Stomach (tissue), 9 donors: Measurements from ENCODE around the gene CAMSAP2. TPM values are rescaled to one million over a fixed set of nuclear protein-coding genes. Genes with fewer than 3 reads are reported as not detected.

Experiments
- DNase-seq, 2 donors: peaks; one replicate each; pipeline versions ENCODE4 v3.0.0 to v3.0.0-alpha.2; 2013 to 2019
- H3K27ac ChIP-seq, 5 donors: fragments of 200-600 bp in 4 of 5; sonication (generic) in 4 of 5; one replicate each; pipeline ENCODE4 v1.5.1; 2013 to 2019; ENCODE audit warnings: mild to moderate bottlenecking in 1 of 5, moderate library complexity in 1 of 5
- H3K27me3 ChIP-seq, 3 donors: fragments of 200-600 bp; sonication (generic); one replicate each; pipeline ENCODE4 v1.5.1; 2017 to 2019; ENCODE audit warnings: mixed run types in 1 of 3
- H3K36me3 ChIP-seq, 4 donors: fragments of 200-600 bp; sonication (generic); 1 replicate in 3 of 4; 2 replicates in 1 of 4; pipeline ENCODE4 v1.5.1; 2016 to 2019
- H3K4me1 ChIP-seq, 4 donors: fragments of 200-600 bp; sonication (generic); one replicate each; pipeline ENCODE4 v1.5.1; 2016 to 2019
- H3K4me3 ChIP-seq, 4 donors: fragments of 200-600 bp; sonication (generic) in 3 of 4; one replicate each; pipeline ENCODE4 v1.5.1; 2016 to 2019; ENCODE audit warnings: mild to moderate bottlenecking in 1 of 4
- H3K9me3 ChIP-seq, 4 donors: fragments of 200-600 bp; sonication (generic); one replicate each; pipeline ENCODE4 v1.5.1; 2016 to 2019
- EP300 ChIP-seq: sonication (generic); formaldehyde crosslinking; IDR thresholded peaks from one replicate; pipeline ENCODE4 v1.6.1; 2017; ENCODE audit warnings: antibody characterized with exemption
- POLR2A ChIP-seq, 4 donors: fragments of 450-650 bp; IDR thresholded peaks; one replicate each; pipeline ENCODE4 v1.6.1; 2016; ENCODE audit warnings: antibody characterized with exemption in 4 of 4, control low read depth in 2 of 4, mild to moderate bottlenecking in 1 of 4, moderate library complexity in 1 of 4
- POLR2AphosphoS5 ChIP-seq, 3 donors: sonication (generic); formaldehyde crosslinking; IDR thresholded peaks; one replicate each; pipeline ENCODE4 v1.6.1; 2016; ENCODE audit warnings: antibody characterized with exemption in 3 of 3
- WGBS, 5 donors: extraction: QIAGEN DNeasy Blood & Tissue Kit in 3 of 5; methylation state at CpG; one replicate each; pipeline versions ENCODE4 v1.1.5 to v1.1.7; 2013 to 2018; 5-methylcytosine and 5-hydroxymethylcytosine counted together
- intact Hi-C: fragments of 100-400 bp; cut with DNase I; formaldehyde crosslinking; loops from one replicate; pipeline ENCODE4 v1.15.1; 2023; ENCODE audit warnings: low total_unique reads
- polyA plus RNA-seq, 3 donors: library from polyadenylated mRNA; stranded (reverse); fragments of 200-250 nt; gene quantifications; one replicate each; pipeline ENCODE4 v1.2.3, GENCODE V29; 2013
- total RNA-seq, 5 donors: library from RNA; depleted of rRNA; stranded (reverse); fragments of >200 nt; gene quantifications; one replicate each; pipeline versions ENCODE4 v1.1.0 to v1.2.3, GENCODE V29; 2014 to 2016
- TF ChIP-seq, protein P1 (sequence below), 7 experiments: fragments of 450-650 bp in 4 of 7; fragments of 200-600 bp in 3 of 7; sonication (generic) in 3 of 7; IDR thresholded peaks; one replicate each; pipeline ENCODE4 v1.5.1; 2016 to 2019; ENCODE audit warnings: antibody characterized with exemption in 7 of 7, control low read depth in 2 of 7, mild to moderate bottlenecking in 1 of 7
- donor health status: healthy with polysubstance abuse.
- donor health status: Bipolar disorder and iron deficiency.
- donor health status: healthy.

CAMSAP2 gene
- total and polyA plus RNA-seq, 8 donors: 4.5 to 35.4 (median 7.5) TPM

DNA sequence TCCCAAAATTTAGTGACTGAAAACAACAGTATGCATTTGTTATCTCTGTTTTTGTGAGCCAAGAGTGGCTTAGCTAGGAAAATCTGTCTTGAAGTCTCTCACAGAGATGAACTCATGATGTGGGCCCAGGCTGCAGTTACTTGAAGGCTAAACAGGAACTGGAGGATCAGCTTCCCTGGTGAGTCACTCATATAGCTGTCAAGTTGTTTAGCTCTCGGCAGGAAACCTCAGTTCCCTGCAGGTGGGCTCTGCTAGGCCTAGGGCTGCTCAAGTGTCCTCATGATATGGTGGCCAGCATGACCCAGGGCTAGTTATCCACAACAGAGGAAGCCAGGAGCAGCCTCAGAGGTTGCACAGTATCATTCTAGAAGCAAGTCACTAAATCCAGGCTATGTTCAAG is 38.8 kb upstream of the CAMSAP2 start:
- intact Hi-C loops: no loop called here
- TF ChIP-seq EP300: no peak
- TF ChIP-seq POLR2A (IDR thresholded peaks at IDR 0.05): no peak
- TF ChIP-seq, protein P1, sequence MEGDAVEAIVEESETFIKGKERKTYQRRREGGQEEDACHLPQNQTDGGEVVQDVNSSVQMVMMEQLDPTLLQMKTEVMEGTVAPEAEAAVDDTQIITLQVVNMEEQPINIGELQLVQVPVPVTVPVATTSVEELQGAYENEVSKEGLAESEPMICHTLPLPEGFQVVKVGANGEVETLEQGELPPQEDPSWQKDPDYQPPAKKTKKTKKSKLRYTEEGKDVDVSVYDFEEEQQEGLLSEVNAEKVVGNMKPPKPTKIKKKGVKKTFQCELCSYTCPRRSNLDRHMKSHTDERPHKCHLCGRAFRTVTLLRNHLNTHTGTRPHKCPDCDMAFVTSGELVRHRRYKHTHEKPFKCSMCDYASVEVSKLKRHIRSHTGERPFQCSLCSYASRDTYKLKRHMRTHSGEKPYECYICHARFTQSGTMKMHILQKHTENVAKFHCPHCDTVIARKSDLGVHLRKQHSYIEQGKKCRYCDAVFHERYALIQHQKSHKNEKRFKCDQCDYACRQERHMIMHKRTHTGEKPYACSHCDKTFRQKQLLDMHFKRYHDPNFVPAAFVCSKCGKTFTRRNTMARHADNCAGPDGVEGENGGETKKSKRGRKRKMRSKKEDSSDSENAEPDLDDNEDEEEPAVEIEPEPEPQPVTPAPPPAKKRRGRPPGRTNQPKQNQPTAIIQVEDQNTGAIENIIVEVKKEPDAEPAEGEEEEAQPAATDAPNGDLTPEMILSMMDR (IDR thresholded peaks at IDR 0.05): no peak
- no peak for TF ChIP-seq POLR2AphosphoS5 (IDR thresholded peaks at IDR 0.05)
- H3K9me3 ChIP-seq: no peaks in the 10 kb centered on the region
- H3K4me1 ChIP-seq: no peaks in the 10 kb centered on the region
- H3K27me3 ChIP-seq: no peaks in the 10 kb centered on the region
- H3K27ac ChIP-seq: no peak overlapping the region
- H3K4me3 ChIP-seq: no peak overlapping the region
- H3K36me3 ChIP-seq: no peaks in the 10 kb centered on the region
- 55 to 71% (median 66%) methylated on average over 1 of the region's 1 CpG for WGBS, 5 donors
- peak in 1 of 2 donors; percentile 24 for DNase-seq

DNA sequence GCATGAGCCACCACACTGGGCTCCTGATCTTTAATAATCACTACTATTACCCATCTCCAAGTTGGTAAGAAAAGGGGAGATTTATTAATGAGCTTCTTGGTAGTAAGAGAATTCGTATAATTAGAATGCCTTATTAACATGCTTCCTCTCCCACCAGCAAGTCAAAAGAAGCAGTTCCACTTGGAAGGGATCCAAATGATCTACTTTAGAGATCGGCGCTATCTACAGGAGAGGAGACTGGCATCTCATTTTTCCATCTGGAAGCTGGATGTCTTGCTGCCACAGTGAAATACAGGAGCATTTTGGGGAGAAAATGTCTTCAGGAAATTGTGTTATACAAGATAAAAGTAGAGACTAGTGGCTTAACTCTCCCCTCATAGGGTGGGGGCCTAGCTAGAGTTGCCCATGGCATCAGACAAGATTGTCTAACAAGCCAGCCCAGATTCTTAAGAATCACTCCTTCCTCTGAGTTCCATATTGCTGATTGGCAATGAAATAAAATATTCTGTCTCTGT is 33.6 kb upstream of the CAMSAP2 start:
- no peaks in the 10 kb centered on the region for H3K9me3 ChIP-seq
- TF ChIP-seq POLR2A (IDR thresholded peaks at IDR 0.05) (no peak), EP300 (no peak), POLR2AphosphoS5 (IDR thresholded peaks at IDR 0.05) (no peak)
- TF ChIP-seq, protein P1 (IDR thresholded peaks at IDR 0.05): no peak
- DNase-seq: no peak
- 61 to 87% (median 82%) methylated on average over 3 of the region's 3 CpGs for WGBS, 5 donors
- H3K27me3 ChIP-seq: no peaks in the 10 kb centered on the region
- H3K27ac ChIP-seq: no peak overlapping the region
- no peaks in the 10 kb centered on the region for H3K4me1 ChIP-seq
- H3K36me3 ChIP-seq: no peaks in the 10 kb centered on the region
- no peak overlapping the region for H3K4me3 ChIP-seq
- intact Hi-C loops: no loop called here

DNA sequence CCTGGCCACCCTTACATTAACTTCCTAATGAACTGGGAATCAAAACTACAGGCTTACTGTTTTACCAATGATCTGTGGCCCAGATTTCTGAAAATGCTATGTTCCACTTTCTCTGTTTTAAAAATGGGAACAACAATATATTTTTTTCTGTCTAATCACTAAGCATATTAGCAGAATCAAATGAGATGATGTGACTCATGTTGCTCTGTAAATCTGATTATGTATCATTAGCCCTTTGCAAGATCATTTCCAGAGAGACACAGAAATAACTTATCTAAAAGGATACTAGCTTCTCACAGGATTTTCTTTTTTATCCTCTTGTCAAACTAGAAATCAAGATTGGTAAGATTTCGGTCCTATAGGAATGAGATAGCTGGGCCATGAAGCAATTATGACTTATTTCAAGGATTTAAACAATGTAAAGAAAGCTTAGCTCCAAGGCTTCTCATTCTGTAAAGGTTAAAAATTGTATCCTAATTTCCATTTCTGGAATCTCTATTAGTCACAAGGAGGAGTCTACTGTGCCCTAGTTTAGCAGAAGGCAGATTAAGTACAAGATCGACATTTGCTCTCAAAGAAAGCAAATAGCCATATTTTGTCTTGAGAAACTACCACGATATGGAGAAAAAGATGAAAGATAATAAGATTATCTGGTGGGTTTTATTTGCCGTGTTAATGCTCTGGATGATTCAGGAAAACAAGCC is 32.4 kb upstream of the CAMSAP2 start:
- no peak for DNase-seq
- Histone ChIP-seq H3K27ac (no peak overlapping the region), H3K27me3 (no peaks in the 10 kb centered on the region), H3K4me1 (no peaks in the 10 kb centered on the region), H3K36me3 (no peaks in the 10 kb centered on the region), H3K4me3 (no peak overlapping the region), H3K9me3 (no peaks in the 10 kb centered on the region)
- TF ChIP-seq, protein P1 (IDR thresholded peaks at IDR 0.05): no peak
- TF ChIP-seq POLR2A (IDR thresholded peaks at IDR 0.05): no peak
- TF ChIP-seq EP300: no peak
- no peak for TF ChIP-seq POLR2AphosphoS5 (IDR thresholded peaks at IDR 0.05)
- intact Hi-C loops: no loop called here
- 57 to 79% (median 64%) methylated on average over 4 of the region's 4 CpGs for WGBS, 5 donors

DNA sequence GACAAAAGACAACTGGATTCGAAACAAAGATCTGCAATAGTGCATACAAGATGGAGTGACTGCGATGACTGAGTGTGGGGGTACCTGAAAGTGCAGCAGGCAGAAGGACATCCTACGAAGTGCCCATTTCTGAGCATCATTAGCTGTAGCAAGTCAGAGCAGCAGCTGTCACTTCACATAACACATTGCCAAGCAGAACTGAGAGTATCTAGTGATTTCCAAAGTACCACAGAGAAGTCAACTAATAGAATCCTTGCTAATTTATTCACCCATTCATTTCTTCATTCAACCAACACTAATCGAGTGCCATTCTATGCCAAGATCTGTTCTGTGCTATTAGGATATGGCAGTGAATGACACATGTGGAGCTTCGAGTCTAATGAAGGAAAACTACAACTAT is 31.6 kb upstream of the CAMSAP2 start:
- Histone ChIP-seq H3K4me1 (no peaks in the 10 kb centered on the region), H3K27me3 (no peaks in the 10 kb centered on the region), H3K9me3 (no peaks in the 10 kb centered on the region), H3K27ac (no peak overlapping the region), H3K36me3 (no peaks in the 10 kb centered on the region), H3K4me3 (no peak overlapping the region)
- TF ChIP-seq EP300 (no peak), POLR2A (IDR thresholded peaks at IDR 0.05) (no peak), POLR2AphosphoS5 (IDR thresholded peaks at IDR 0.05) (no peak)
- TF ChIP-seq, protein P1 (IDR thresholded peaks at IDR 0.05): no peak
- DNase-seq: no peak
- intact Hi-C loops: no loop called here
- 90 to 95% (median 93%) methylated on average over 5 of the region's 5 CpGs for WGBS, 5 donors
